Naive thymus-derived CD4-positive, alpha-beta T cell (primary cell): ENCODE measurements around the gene ECE2. TPM values are rescaled to one million over a fixed set of nuclear protein-coding genes. Genes with fewer than 3 reads are reported as not detected.

Experiments used
- ATAC-seq: fragments of 150-1000 bp; cut with Tn5 transposase; 2 replicates; pipeline ENCODE4 v1.10.0; 2021; ENCODE audit warnings: mild to moderate bottlenecking, moderate library complexity
- CTCF ChIA-PET: fragments of 350-600 bp; sonication (Branson Sonifier 250); formaldehyde crosslinking; loops from one replicate; lab custom pipeline; 2021; ENCODE audit warnings: antibody characterized with exemption; lab: Charles Lee
- POLR2A ChIA-PET: fragments of 350-600 bp; sonication (Branson Sonifier 250); formaldehyde crosslinking; loops from one replicate; lab custom pipeline; 2021; ENCODE audit warnings: antibody characterized with exemption, inconsistent platforms; lab: Charles Lee
- DNase-seq, 9 donors: peaks; one replicate each; pipeline versions ENCODE4 v3.0.0 to v3.0.0-alpha.2; 2020 to 2022; ENCODE audit warnings: mixed read lengths in 1 of 9
- H3K27ac ChIP-seq: one replicate; pipeline ENCODE4 v1.7.0; 2013; ENCODE audit warnings: mild to moderate bottlenecking, low read depth, low read length, moderate library complexity
- H3K27me3 ChIP-seq, 2 donors: one replicate each; pipeline ENCODE4 v1.7.0; 2013; ENCODE audit warnings: low read length in 2 of 2, mild to moderate bottlenecking in 2 of 2, moderate library complexity in 2 of 2; ENCODE audit not compliant: control insufficient read depth in 2 of 2, insufficient read depth in 2 of 2
- H3K36me3 ChIP-seq, 3 experiments: 1 replicate in 2 of 3; 2 replicates in 1 of 3; pipeline ENCODE4 v1.7.0; 2013; ENCODE audit warnings: low read length in 3 of 3, mild to moderate bottlenecking in 3 of 3, moderate library complexity in 1 of 3; ENCODE audit not compliant: insufficient read depth in 3 of 3, control insufficient read depth in 2 of 3
- H3K4me1 ChIP-seq, 2 donors: one replicate each; pipeline ENCODE4 v1.7.0; 2013; ENCODE audit warnings: low read length in 2 of 2, mild to moderate bottlenecking in 2 of 2, moderate library complexity in 1 of 2; ENCODE audit not compliant: control insufficient read depth in 2 of 2, insufficient read depth in 2 of 2
- H3K4me3 ChIP-seq: 2 replicates; pipeline ENCODE4 v1.7.0; 2013; ENCODE audit warnings: mild to moderate bottlenecking, low read length
- H3K9me3 ChIP-seq, 3 experiments: 1 replicate in 2 of 3; 2 replicates in 1 of 3; pipeline ENCODE4 v1.7.0; 2013; ENCODE audit warnings: low read length in 3 of 3; ENCODE audit not compliant: control insufficient read depth in 2 of 3
- H3K27ac Mint-ChIP-seq, 9 donors: one replicate each; pipeline ENCODE4 v1.8.0; 2020 to 2022; ENCODE audit warnings: mixed read lengths in 9 of 9, mild to moderate bottlenecking in 8 of 9, moderate library complexity in 5 of 9, inconsistent platforms in 2 of 9
- H3K27me3 Mint-ChIP-seq, 5 donors: one replicate each; pipeline ENCODE4 v1.8.0; 2021 to 2022; ENCODE audit warnings: mixed read lengths in 5 of 5, mild to moderate bottlenecking in 1 of 5
- H3K36me3 Mint-ChIP-seq, 5 donors: one replicate each; pipeline ENCODE4 v1.8.0; 2020 to 2022; ENCODE audit warnings: mixed read lengths in 5 of 5, mild to moderate bottlenecking in 3 of 5, inconsistent platforms in 1 of 5
- H3K4me1 Mint-ChIP-seq, 7 donors: one replicate each; pipeline ENCODE4 v1.8.0; 2020 to 2022; ENCODE audit warnings: mixed read lengths in 7 of 7, mild to moderate bottlenecking in 3 of 7, inconsistent platforms in 1 of 7
- H3K4me3 Mint-ChIP-seq, 10 donors: one replicate each; pipeline ENCODE4 v1.8.0; 2020 to 2022; ENCODE audit warnings: mild to moderate bottlenecking in 10 of 10, mixed read lengths in 10 of 10, moderate library complexity in 6 of 10, inconsistent platforms in 2 of 10
- H3K9me3 Mint-ChIP-seq, 11 donors: one replicate each; pipeline ENCODE4 v1.8.0; 2020 to 2022; ENCODE audit warnings: mixed read lengths in 11 of 11, mild to moderate bottlenecking in 4 of 11, inconsistent platforms in 1 of 11, moderate library complexity in 1 of 11
- intact Hi-C, 2 donors: fragments of 100-400 bp; cut with micrococcal nuclease; formaldehyde crosslinking; loops; one replicate each; pipeline ENCODE4 v1.15.1; 2023
- polyA plus RNA-seq, 2 donors: library from polyadenylated mRNA; unstranded; fragments of 300-500 nt; fragmentation: Illumina TruSeq; gene quantifications; one replicate each; pipeline ENCODE4 v1.2.3, GENCODE V29; 2021
- total RNA-seq, 6 experiments: library from RNA in 5 of 6; stranded (reverse) in 5 of 6; gene quantifications; 1 replicate in 5 of 6; 2 replicates in 1 of 6; pipeline ENCODE4 v1.2.3 and lab custom pipeline; 2021 to 2026

The ECE2 gene
- total and polyA plus RNA-seq, 7 experiments from 2014 or later: not detected

GRCh38 chr3:184325269-184325668 is 49.4 kb downstream of the ECE2 start:
- H3K9me3 Mint-ChIP-seq: no peaks in the 10 kb centered on the region
- CTCF ChIA-PET: no interaction called here
- no peak overlapping the region for H3K4me3 ChIP-seq
- peak overlapping the region in 4 of 9 donors; percentile 41 to 65 (median 55) for H3K27ac Mint-ChIP-seq
- H3K9me3 ChIP-seq: no peaks in the 10 kb centered on the region
- no peaks in the 10 kb centered on the region for H3K4me1 ChIP-seq
- POLR2A ChIA-PET: no interaction called here
- DNase-seq: no peak
- intact Hi-C loops: no loop called here
- H3K4me1 Mint-ChIP-seq: peaks cover 0 to 14% (median 0%) of the 10 kb centered on the region in 7 donors
- H3K36me3 Mint-ChIP-seq: peaks cover 32 to 83% (median 57%) of the 10 kb centered on the region in 5 donors
- no peak for ATAC-seq
- H3K4me3 Mint-ChIP-seq: no peak overlapping the region
- H3K27ac ChIP-seq: no peak overlapping the region
- no peaks in the 10 kb centered on the region for H3K27me3 Mint-ChIP-seq
- no peaks in the 10 kb centered on the region for H3K27me3 ChIP-seq
- peaks cover 58 to 99% (median 67%) of the 10 kb centered on the region in 3 experiments for H3K36me3 ChIP-seq

- CTCF ChIA-PET: no interaction called here
- Histone ChIP-seq H3K36me3 (peaks cover 58 to 97% (median 61%) of the 10 kb centered on the region in 3 experiments), H3K4me1 (no peaks in the 10 kb centered on the region), H3K9me3 (no peaks in the 10 kb centered on the region), H3K27me3 (no peaks in the 10 kb centered on the region), H3K4me3 (no peak overlapping the region), H3K27ac (no peak overlapping the region)
- Mint-ChIP-seq H3K36me3 (peaks cover 29 to 79% (median 55%) of the 10 kb centered on the region in 5 donors), H3K9me3 (no peaks in the 10 kb centered on the region), H3K27ac (peak overlapping the region in 1 of 9 donors; percentile 41), H3K4me1 (peaks cover 0 to 12% (median 0%) of the 10 kb centered on the region in 7 donors), H3K4me3 (no peak overlapping the region), H3K27me3 (no peaks in the 10 kb centered on the region)
- intact Hi-C loops: no loop called here
- ATAC-seq (no peak), DNase-seq (peak in 1 of 9 donors; percentile 42)
- POLR2A ChIA-PET: no interaction called here
Measured at GRCh38 chr3:184325715-184326369, 50.0 kb downstream of the ECE2 start.

- H3K27me3 ChIP-seq: no peaks in the 10 kb centered on the region
- no peaks in the 10 kb centered on the region for H3K9me3 ChIP-seq
- Mint-ChIP-seq H3K4me3 (no peak overlapping the region), H3K27ac (peak overlapping the region in 1 of 9 donors; percentile 22), H3K4me1 (peaks cover 0 to 9% (median 0%) of the 10 kb centered on the region in 7 donors), H3K27me3 (no peaks in the 10 kb centered on the region), H3K36me3 (peaks cover 28 to 78% (median 44%) of the 10 kb centered on the region in 5 donors), H3K9me3 (no peaks in the 10 kb centered on the region)
- H3K4me1 ChIP-seq: no peaks in the 10 kb centered on the region
- ChIA-PET POLR2A (interaction anchor here (0.6 kb wide), 1 partner anchor 14 kb away, joined by 3 read pairs; no protein-coding TSS in a partner anchor), CTCF (no interaction called here)
- H3K36me3 ChIP-seq: peaks cover 52 to 97% (median 52%) of the 10 kb centered on the region in 3 experiments
- DNase-seq: no peak
- H3K27ac ChIP-seq: no peak overlapping the region
- intact Hi-C loops: no loop called here
- H3K4me3 ChIP-seq: no peak overlapping the region
- no peak for ATAC-seq
Measured at GRCh38 chr3:184327171-184327570, 51.3 kb downstream of the ECE2 start.

- intact Hi-C loops: no loop called here
- H3K36me3 Mint-ChIP-seq: peaks cover 22 to 75% (median 43%) of the 10 kb centered on the region in 5 donors
- peak overlapping the region in 1 of 9 donors; percentile 74 for H3K27ac Mint-ChIP-seq
Measured at GRCh38 chr3:184328516-184328915, 52.7 kb downstream of the ECE2 start.

GRCh38 chr3:184332370-184333090 is 56.7 kb downstream of the ECE2 start:
- peaks cover 0 to 3% (median 0%) of the 10 kb centered on the region in 11 donors for H3K9me3 Mint-ChIP-seq

More at GRCh38 chr3:184328516-184328915, 52.7 kb downstream of the ECE2 start:
- H3K36me3 ChIP-seq: peaks cover 45 to 97% (median 54%) of the 10 kb centered on the region in 3 experiments
- no peaks in the 10 kb centered on the region for H3K9me3 Mint-ChIP-seq
- ChIA-PET POLR2A (no interaction called here), CTCF (no interaction called here)
- no peaks in the 10 kb centered on the region for H3K4me1 ChIP-seq
- DNase-seq: no peak
- no peak overlapping the region for H3K27ac ChIP-seq
- H3K27me3 Mint-ChIP-seq: no peaks in the 10 kb centered on the region
- no peak overlapping the region for H3K4me3 ChIP-seq
- H3K4me3 Mint-ChIP-seq: peak overlapping the region in 1 of 10 donors; percentile 71
- no peaks in the 10 kb centered on the region for H3K27me3 ChIP-seq
- no peak for ATAC-seq
- H3K9me3 ChIP-seq: no peaks in the 10 kb centered on the region
- H3K4me1 Mint-ChIP-seq: peaks cover 0 to 19% (median 3%) of the 10 kb centered on the region in 7 donors

GRCh38 chr3:184333190-184333589 is 57.4 kb downstream of the ECE2 start:
- no peak for DNase-seq
- H3K36me3 ChIP-seq: peaks cover 19 to 65% (median 30%) of the 10 kb centered on the region in 3 experiments
- no peak overlapping the region for H3K4me3 ChIP-seq
- Mint-ChIP-seq H3K27ac (peak overlapping the region; percentile 52 to 99 (median 89)), H3K36me3 (peaks cover 8 to 36% (median 18%) of the 10 kb centered on the region in 5 donors), H3K27me3 (no peaks in the 10 kb centered on the region), H3K4me1 (peaks cover 14 to 52% (median 19%) of the 10 kb centered on the region in 7 donors), H3K4me3 (peak overlapping the region in 1 of 10 donors; percentile 8), H3K9me3 (peaks cover 0 to 3% (median 0%) of the 10 kb centered on the region in 11 donors)
- H3K9me3 ChIP-seq: no peaks in the 10 kb centered on the region
- CTCF ChIA-PET: no interaction called here
- no peak for ATAC-seq
- no peaks in the 10 kb centered on the region for H3K27me3 ChIP-seq
- POLR2A ChIA-PET: no interaction called here
- H3K27ac ChIP-seq: peak overlapping the region; percentile 96
- peaks cover 8 to 10% of the 10 kb centered on the region in 2 donors for H3K4me1 ChIP-seq
- intact Hi-C loops: no loop called here

More at GRCh38 chr3:184332370-184333090, 56.7 kb downstream of the ECE2 start:
- no peak for DNase-seq
- no peaks in the 10 kb centered on the region for H3K9me3 ChIP-seq
- POLR2A ChIA-PET: no interaction called here
- H3K4me3 ChIP-seq: no peak overlapping the region
- no peak for ATAC-seq
- Mint-ChIP-seq H3K27ac (peak overlapping the region in 8 of 9 donors; percentile 45 to 99 (median 82)), H3K4me3 (peak overlapping the region in 2 of 10 donors; percentile 8 to 12), H3K4me1 (peaks cover 7 to 47% (median 13%) of the 10 kb centered on the region in 7 donors), H3K36me3 (peaks cover 8 to 43% (median 18%) of the 10 kb centered on the region in 5 donors), H3K27me3 (no peaks in the 10 kb centered on the region)
- H3K27me3 ChIP-seq: no peaks in the 10 kb centered on the region
- intact Hi-C loops: no loop called here
- peak overlapping the region; percentile 37 for H3K27ac ChIP-seq
- peaks cover 20 to 71% (median 35%) of the 10 kb centered on the region in 3 experiments for H3K36me3 ChIP-seq
- CTCF ChIA-PET: no interaction called here
- H3K4me1 ChIP-seq: peaks cover 8 to 10% of the 10 kb centered on the region in 2 donors
